ENCODE data around the gene SPTB.

The SPTB gene

DNA sequence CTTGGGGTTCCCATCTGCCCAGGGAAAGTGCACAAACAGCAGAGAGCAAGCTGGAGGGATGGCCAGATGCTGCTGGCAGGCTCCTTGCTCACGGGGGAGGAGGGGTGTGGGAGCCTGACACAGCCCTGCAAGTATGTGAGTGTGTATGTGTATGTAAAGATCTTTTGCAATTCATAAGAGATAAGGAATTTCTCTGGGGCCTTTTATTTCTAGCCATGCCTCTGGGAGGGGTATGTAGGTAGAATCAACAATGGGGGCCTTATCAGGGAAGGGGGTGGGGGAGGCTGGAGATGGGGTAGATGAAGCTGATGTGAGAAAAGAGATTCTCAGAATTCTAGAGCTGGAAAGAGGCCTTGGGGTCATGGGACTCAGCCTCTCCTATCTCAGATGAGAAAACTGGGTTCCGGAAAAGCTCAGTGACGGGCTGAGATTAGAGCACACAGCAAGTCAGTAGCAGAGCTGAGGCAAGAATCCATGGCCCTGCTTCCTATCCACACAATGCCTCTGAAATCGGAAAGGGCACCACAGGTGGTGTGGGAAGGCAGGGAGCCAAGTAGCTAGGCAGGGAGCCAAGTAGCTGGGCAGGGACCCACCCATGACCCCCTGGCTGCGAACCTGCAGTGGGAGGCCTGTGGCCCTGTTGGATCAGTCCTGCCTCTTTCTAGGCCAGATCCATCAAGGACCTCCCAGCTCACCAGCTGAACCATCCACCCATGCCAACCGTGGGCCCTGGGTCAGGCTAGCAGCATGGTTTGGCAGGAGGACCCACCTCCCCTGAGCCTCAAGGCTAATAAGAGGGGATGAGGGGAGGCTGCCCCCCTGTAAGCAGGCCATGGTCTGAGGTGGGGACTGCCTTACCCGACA is 120.8 kb downstream of the SPTB start:
- no peak for TF ChIP-seq ZFX (IDR thresholded peaks at IDR 0.05; ENCODE audit: borderline replicate concordance)
- TF ChIP-seq, protein P1, sequence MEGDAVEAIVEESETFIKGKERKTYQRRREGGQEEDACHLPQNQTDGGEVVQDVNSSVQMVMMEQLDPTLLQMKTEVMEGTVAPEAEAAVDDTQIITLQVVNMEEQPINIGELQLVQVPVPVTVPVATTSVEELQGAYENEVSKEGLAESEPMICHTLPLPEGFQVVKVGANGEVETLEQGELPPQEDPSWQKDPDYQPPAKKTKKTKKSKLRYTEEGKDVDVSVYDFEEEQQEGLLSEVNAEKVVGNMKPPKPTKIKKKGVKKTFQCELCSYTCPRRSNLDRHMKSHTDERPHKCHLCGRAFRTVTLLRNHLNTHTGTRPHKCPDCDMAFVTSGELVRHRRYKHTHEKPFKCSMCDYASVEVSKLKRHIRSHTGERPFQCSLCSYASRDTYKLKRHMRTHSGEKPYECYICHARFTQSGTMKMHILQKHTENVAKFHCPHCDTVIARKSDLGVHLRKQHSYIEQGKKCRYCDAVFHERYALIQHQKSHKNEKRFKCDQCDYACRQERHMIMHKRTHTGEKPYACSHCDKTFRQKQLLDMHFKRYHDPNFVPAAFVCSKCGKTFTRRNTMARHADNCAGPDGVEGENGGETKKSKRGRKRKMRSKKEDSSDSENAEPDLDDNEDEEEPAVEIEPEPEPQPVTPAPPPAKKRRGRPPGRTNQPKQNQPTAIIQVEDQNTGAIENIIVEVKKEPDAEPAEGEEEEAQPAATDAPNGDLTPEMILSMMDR (IDR thresholded peaks at IDR 0.05): no peak
- H3K27ac ChIP-seq: no peak overlapping the region

DNA sequence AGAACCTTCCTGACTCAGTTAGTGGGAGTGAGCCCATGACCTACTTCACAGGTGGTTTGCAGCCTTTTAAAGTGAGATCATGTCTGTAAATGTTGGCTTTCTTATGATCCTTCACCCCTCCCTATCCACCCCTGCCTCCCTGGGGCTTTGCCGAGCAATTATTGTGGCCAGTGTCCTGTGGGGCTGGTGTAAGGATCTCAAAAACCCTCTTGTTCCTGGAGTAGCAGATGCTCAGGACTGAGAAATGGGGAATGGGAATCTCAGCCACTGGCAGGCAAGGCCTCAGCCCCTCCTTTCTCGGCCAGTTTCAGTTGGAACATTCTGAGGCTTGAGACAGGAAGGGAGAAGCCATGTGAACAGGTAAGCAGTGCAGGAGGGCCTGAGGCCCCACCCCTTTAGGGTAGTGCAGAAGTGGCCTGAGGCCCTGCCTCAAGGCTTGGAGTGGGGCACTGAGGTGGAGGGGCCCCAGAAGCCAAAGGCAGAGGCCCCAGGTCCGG is 121.6 kb downstream of the SPTB start:
- H3K27ac ChIP-seq: no peak overlapping the region
- TF ChIP-seq ZFX (IDR thresholded peaks at IDR 0.05; ENCODE audit: borderline replicate concordance): no peak
- TF ChIP-seq, protein P1 (IDR thresholded peaks at IDR 0.05): no peak

- TF ChIP-seq ZFX (IDR thresholded peaks at IDR 0.05; ENCODE audit: borderline replicate concordance): no peak
- TF ChIP-seq, protein P1 (IDR thresholded peaks at IDR 0.05): no peak
- H3K27ac ChIP-seq: no peak overlapping the region
These were observed 122.1 kb downstream of the SPTB start for GRCh38 chr14:64757601-64758000.

GRCh38 chr14:64756712-64757111 is 123.0 kb downstream of the SPTB start:
- no peak overlapping the region for H3K27ac ChIP-seq
- TF ChIP-seq ZFX (IDR thresholded peaks at IDR 0.05; ENCODE audit: borderline replicate concordance): no peak
- TF ChIP-seq, protein P1 (IDR thresholded peaks at IDR 0.05): no peak

DNA sequence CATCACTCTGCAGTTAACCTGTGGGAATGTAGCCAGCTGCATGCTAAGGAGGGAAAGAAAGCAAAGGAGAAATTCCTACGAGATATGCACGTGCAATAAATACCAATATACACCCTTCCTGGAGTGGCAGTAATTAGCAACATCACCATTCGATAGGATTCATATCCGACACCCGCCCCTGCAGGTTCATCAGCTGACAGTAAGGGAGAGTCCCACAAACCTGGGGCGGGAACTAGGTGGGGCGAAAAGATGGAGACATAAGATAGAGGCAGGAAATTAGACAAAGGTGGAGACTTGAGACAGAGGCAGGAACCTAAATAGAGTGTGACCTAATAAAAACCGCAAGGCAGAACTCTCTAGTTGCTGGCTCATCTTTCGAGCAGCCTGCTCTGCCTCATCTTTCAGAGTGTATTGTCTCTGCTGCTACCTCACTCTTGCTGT is 123.9 kb downstream of the SPTB start:
- H3K27ac ChIP-seq: no peak overlapping the region
- TF ChIP-seq, protein P1 (IDR thresholded peaks at IDR 0.05): no peak

GRCh38 chr14:64754685-64755084 is 125.0 kb downstream of the SPTB start:
- no peak for TF ChIP-seq ZFX (IDR thresholded peaks at IDR 0.05; ENCODE audit: borderline replicate concordance)
- TF ChIP-seq, protein P1 (IDR thresholded peaks at IDR 0.05): no peak

GRCh38 chr14:64753999-64754398 is 125.7 kb downstream of the SPTB start:
- no peak for TF ChIP-seq ZFX (IDR thresholded peaks at IDR 0.05; ENCODE audit: borderline replicate concordance)
- TF ChIP-seq, protein P1 (IDR thresholded peaks at IDR 0.05): no peak
- no peak overlapping the region for H3K27ac ChIP-seq

More at GRCh38 chr14:64754685-64755084, 125.0 kb downstream of the SPTB start:
- H3K27ac ChIP-seq: no peak overlapping the region
